Activated T-cell treated with anti-CD3 and anti-CD28 coated beads, Interleukin-2, amount 50 U/mL, for 24 hours (primary cell): ENCODE data around the gene EXD1.
"Not testable (repeated sequence)": the region's sequence is repeated elsewhere in the genome, so short reads cannot be mapped to it uniquely, and the experiment has no call there.

Experiments
- DNase-seq: peaks from one replicate; pipeline ENCODE4 v3.0.0-alpha.2; 2020
- H3K27ac Mint-ChIP-seq: 2 replicates; pipeline ENCODE4 v1.8.0; 2020; ENCODE audit warnings: mild to moderate bottlenecking, mixed read lengths
- H3K27me3 Mint-ChIP-seq: 2 replicates; pipeline ENCODE4 v1.8.0; 2020; ENCODE audit warnings: mixed read lengths
- H3K36me3 Mint-ChIP-seq: 2 replicates; pipeline ENCODE4 v1.8.0; 2020; ENCODE audit warnings: low read depth, mixed read lengths
- H3K4me1 Mint-ChIP-seq: 2 replicates; pipeline ENCODE4 v1.8.0; 2020; ENCODE audit warnings: low read depth, mixed read lengths
- H3K4me3 Mint-ChIP-seq: 2 replicates; pipeline ENCODE4 v1.8.0; 2020; ENCODE audit warnings: mild to moderate bottlenecking, moderate library complexity, mixed read lengths
- H3K9me3 Mint-ChIP-seq: 2 replicates; pipeline ENCODE4 v1.8.0; 2020; ENCODE audit warnings: mixed read lengths

EXD1 gene

DNA sequence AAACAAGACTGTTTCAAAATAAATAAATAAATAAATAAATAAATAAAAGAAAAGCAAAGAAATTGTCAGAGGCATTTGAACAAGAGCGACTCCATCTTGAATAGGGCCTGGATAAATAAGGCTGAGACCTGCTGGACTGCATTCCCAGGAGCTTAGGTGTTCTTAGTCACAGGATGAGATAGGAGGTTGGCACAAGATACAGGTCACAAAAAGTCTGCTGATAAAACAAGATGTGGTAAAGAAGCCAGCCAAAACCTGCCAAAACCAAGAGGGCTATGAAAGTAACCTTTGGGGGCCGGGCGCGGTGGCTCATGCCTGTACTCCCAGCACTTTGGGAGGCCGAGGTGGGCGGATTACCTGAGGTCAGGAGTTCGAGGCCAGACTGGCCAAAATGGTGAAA is 91.4 kb downstream of the EXD1 start:
- not testable (repeated sequence) for DNase-seq, H3K4me3 Mint-ChIP-seq, H3K27me3 Mint-ChIP-seq, H3K9me3 Mint-ChIP-seq, H3K36me3 Mint-ChIP-seq, H3K27ac Mint-ChIP-seq, H3K4me1 Mint-ChIP-seq

DNA sequence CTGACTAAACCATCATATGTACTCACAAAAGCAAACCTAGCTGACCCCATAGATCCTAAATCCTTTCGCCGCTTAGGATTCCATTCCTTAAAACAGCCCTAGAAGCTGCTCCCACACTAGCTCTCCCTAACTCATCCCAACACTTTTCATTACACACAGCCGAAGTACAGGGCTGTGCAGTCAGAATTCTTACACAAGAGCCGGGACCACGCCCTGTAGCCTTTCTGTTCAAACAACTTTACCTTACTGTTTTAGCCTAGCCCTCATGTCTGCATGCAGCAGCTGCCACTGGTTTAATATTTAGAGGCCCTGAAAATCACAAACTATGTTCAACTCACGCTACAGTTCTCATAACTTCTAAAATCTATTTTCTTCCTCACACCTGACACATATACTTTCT is 95.0 kb downstream of the EXD1 start:
- H3K4me3 Mint-ChIP-seq, DNase-seq, H3K27ac Mint-ChIP-seq, H3K4me1 Mint-ChIP-seq, H3K36me3 Mint-ChIP-seq, H3K27me3 Mint-ChIP-seq, H3K9me3 Mint-ChIP-seq: not testable (repeated sequence)

DNA sequence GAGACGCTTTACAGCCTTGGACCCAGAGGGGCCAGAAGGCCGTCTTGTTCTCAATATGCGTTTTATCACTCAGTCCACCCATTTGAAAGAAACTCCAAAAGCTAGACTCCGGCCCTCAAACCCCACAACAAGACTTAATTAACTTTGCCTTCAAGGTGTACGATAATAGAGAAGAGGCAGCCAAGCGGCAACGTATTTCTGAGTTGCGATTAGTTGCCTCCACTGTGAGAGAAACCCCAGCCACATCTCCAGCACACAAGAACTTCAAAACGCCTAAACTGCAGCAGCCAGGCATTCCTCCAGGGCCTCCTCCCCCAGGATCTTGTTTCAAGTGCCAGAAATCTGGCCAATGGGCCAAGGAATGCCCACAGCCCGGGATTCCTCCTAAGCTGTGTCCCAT is 97.1 kb downstream of the EXD1 start:
- Mint-ChIP-seq H3K9me3 (no peaks in the 10 kb centered on the region), H3K36me3 (no peaks in the 10 kb centered on the region), H3K27me3 (no peaks in the 10 kb centered on the region), H3K4me3 (no peak overlapping the region), H3K27ac (no peak overlapping the region), H3K4me1 (no peaks in the 10 kb centered on the region)
- DNase-seq = no peak
